ENCODE data around the gene FRYL. TPM values are rescaled to one million over a fixed set of nuclear protein-coding genes. Genes with fewer than 3 reads are reported as not detected.
"Not testable (repeated sequence)": the region's sequence is repeated elsewhere in the genome, so short reads cannot be mapped to it uniquely, and the experiment has no call there.

Gene FRYL
- total and polyA plus RNA-seq, 12 donors: 16.5 to 64.4 (median 41.1) TPM

GRCh38 chr4:48752246-48752645, 27.8 kb downstream of the FRYL start:
- no peak overlapping the region for H3K27ac ChIP-seq
- intact Hi-C loops (cut with DNase I): no loop called here
- TF ChIP-seq CTCF (IDR thresholded peaks at IDR 0.05): no peak
- no peak for TF ChIP-seq POLR2A (IDR thresholded peaks at IDR 0.05)
- 51 to 62% (median 58%) methylated on average over 2 of the region's 2 CpGs for WGBS, 4 donors
- H3K4me1 ChIP-seq (replicated peaks in 1 of 2): peaks cover 9 to 19% of the 10 kb centered on the region in 2 donors
- H3K9me3 ChIP-seq (replicated peaks in 1 of 3): no peaks in the 10 kb centered on the region
- H3K36me3 ChIP-seq (replicated peaks in 1 of 2): no peaks in the 10 kb centered on the region
- DNase-seq: no peak
- H3K27me3 ChIP-seq: no peaks in the 10 kb centered on the region
- H3K4me3 ChIP-seq: no peak overlapping the region

- intact Hi-C loops (cut with DNase I): no loop called here
- WGBS, 4 donors: 90 to 98% (median 93%) methylated on average over 11 of the region's 11 CpGs
- Histone ChIP-seq H3K9me3 (replicated peaks in 1 of 3) (no peaks in the 10 kb centered on the region), H3K27me3 (no peaks in the 10 kb centered on the region), H3K4me3 (no peak overlapping the region), H3K27ac (no peak overlapping the region), H3K4me1 (replicated peaks in 1 of 2) (peaks cover 9 to 13% of the 10 kb centered on the region in 2 donors), H3K36me3 (replicated peaks in 1 of 2) (no peaks in the 10 kb centered on the region)
- TF ChIP-seq POLR2A (IDR thresholded peaks at IDR 0.05) (no peak), CTCF (IDR thresholded peaks at IDR 0.05) (no peak)
- DNase-seq: no peak
Measured at GRCh38 chr4:48748949-48749596, 31.0 kb downstream of the FRYL start.

GRCh38 chr4:48746608-48747362, 33.3 kb downstream of the FRYL start:
- 61 to 74% (median 71%) methylated on average over 4 of the region's 4 CpGs for WGBS, 4 donors
- Histone ChIP-seq H3K4me3 (no peak overlapping the region), H3K36me3 (replicated peaks in 1 of 2) (no peaks in the 10 kb centered on the region), H3K27me3 (no peaks in the 10 kb centered on the region), H3K9me3 (replicated peaks in 1 of 3) (no peaks in the 10 kb centered on the region), H3K27ac (no peak overlapping the region), H3K4me1 (replicated peaks in 1 of 2) (peaks cover 5 to 7% of the 10 kb centered on the region in 2 donors)
- intact Hi-C loops (cut with DNase I): no loop called here
- no peak for DNase-seq
- TF ChIP-seq CTCF (IDR thresholded peaks at IDR 0.05): no peak

- WGBS, 4 donors: 95 to 100% (median 97%) methylated on average over 5 of the region's 5 CpGs
- intact Hi-C loops (cut with DNase I); H3K4me1 ChIP-seq (replicated peaks in 1 of 2); DNase-seq; H3K4me3 ChIP-seq; H3K27me3 ChIP-seq; H3K27ac ChIP-seq; H3K36me3 ChIP-seq (replicated peaks in 1 of 2); H3K9me3 ChIP-seq (replicated peaks in 1 of 3): not testable (repeated sequence)
Measured at GRCh38 chr4:48745223-48745622, 34.9 kb downstream of the FRYL start.

GRCh38 chr4:48742412-48742811, 37.7 kb downstream of the FRYL start:
- Histone ChIP-seq H3K9me3 (replicated peaks in 1 of 3) (no peaks in the 10 kb centered on the region), H3K27ac (no peak overlapping the region)

More at GRCh38 chr4:48742412-48742811, 37.7 kb downstream of the FRYL start:
- TF ChIP-seq POLR2A (IDR thresholded peaks at IDR 0.05) (no peak), CTCF (IDR thresholded peaks at IDR 0.05) (no peak)
- H3K27me3 ChIP-seq: no peaks in the 10 kb centered on the region
- H3K4me1 ChIP-seq (replicated peaks in 1 of 2): peaks cover 5 to 11% of the 10 kb centered on the region in 2 donors
- H3K36me3 ChIP-seq (replicated peaks in 1 of 2): no peaks in the 10 kb centered on the region
- H3K4me3 ChIP-seq: no peak overlapping the region
- intact Hi-C loops (cut with DNase I): no loop called here
- no peak for DNase-seq

All from adrenal gland (tissue), 12 donors.